Left renal cortex interstitium (tissue), 4 donors: ENCODE data around the gene CIRBP. TPM values are rescaled to one million over a fixed set of nuclear protein-coding genes. Genes with fewer than 3 reads are reported as not detected.

Source experiments
- DNase-seq, 4 donors: peaks; one replicate each; pipeline ENCODE4 v3.0.0-alpha.2; 2013; ENCODE audit warnings: low read depth in 4 of 4, low spot score in 2 of 4, missing footprints in 1 of 4
- polyA plus RNA-seq, 4 donors: library from polyadenylated mRNA; unstranded; fragments of 120-200 nt; gene quantifications; one replicate each; pipeline ENCODE4 v1.2.1, GENCODE V29; 2013; ENCODE audit not compliant: insufficient read length in 4 of 4

The CIRBP gene
- polyA plus RNA-seq, 4 donors, result 787 to 1,013 (median 826) TPM

GRCh38 chr19:1254081-1254527, 15.0 kb upstream of the CIRBP start:
- DNase-seq, result no peak

- DNase-seq, result no peak
Measured at GRCh38 chr19:1254530-1255185, 14.5 kb upstream of the CIRBP start.

GRCh38 chr19:1255186-1256161, 13.7 kb upstream of the CIRBP start:
- DNase-seq, result no peak

- no peak for DNase-seq
Measured at GRCh38 chr19:1256646-1257474, 12.3 kb upstream of the CIRBP start.

- DNase-seq, result no peak
Measured at GRCh38 chr19:1257475-1258162, 11.5 kb upstream of the CIRBP start.

GRCh38 chr19:1258163-1258492, 11.0 kb upstream of the CIRBP start:
- DNase-seq, result no peak

GRCh38 chr19:1258707-1259205, 10.4 kb upstream of the CIRBP start:
- no peak for DNase-seq

GRCh38 chr19:1259206-1259875, 9.8 kb upstream of the CIRBP start:
- no peak for DNase-seq

GRCh38 chr19:1259876-1260748, 9.0 kb upstream of the CIRBP start:
- no peak for DNase-seq

- DNase-seq, result peak in 2 of 4 donors; percentile 91 to 93
Measured at GRCh38 chr19:1260749-1261537, 8.2 kb upstream of the CIRBP start.

- DNase-seq, result no peak
Measured at GRCh38 chr19:1261538-1261797, 7.7 kb upstream of the CIRBP start.

- DNase-seq, result no peak
Measured at GRCh38 chr19:1261798-1262622, 7.1 kb upstream of the CIRBP start.

GRCh38 chr19:1262623-1263123, 6.5 kb upstream of the CIRBP start:
- no peak for DNase-seq

GRCh38 chr19:1263188-1263587, 5.9 kb upstream of the CIRBP start:
- DNase-seq, result no peak

GRCh38 chr19:1264801-1265614, 4.1 kb upstream of the CIRBP start:
- no peak for DNase-seq

GRCh38 chr19:1265615-1266128, 3.5 kb upstream of the CIRBP start:
- DNase-seq, result no peak
